Bone marrow (tissue), 2 donors: ENCODE data around the gene FOS.

Experiments
- DNase-seq, 2 donors: peaks; one replicate each; lab custom pipeline; 2025; lab: John Stamatoyannopoulos, UW

The FOS gene

GRCh38 chr14:75250800-75251199 is 27.8 kb upstream of the FOS start:
- DNase-seq = no peak

GRCh38 chr14:75252254-75252837 is 26.3 kb upstream of the FOS start:
- DNase-seq = no peak

DNA sequence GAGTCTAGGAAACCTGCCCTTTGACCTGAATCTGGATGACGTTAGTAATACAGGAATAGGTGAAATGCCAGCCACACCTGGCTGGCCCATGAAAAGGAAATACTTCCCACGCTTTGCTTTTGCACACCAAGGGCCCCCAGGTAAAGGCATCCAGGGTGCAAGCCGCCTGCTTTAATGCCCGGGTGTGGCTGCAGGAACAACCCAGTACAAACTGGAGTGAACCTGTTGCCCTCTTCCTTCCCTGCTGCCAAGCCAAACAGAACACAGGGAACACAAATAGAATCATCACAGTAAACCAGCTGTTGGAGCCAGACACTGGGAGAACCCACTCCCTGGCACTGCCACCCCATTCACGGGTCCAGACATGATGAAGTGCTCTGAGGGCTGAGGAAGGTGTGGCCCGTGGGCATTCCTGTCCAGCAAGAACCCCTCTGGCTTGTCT is 24.2 kb upstream of the FOS start:
- DNase-seq = no peak

- no peak for DNase-seq
Measured at GRCh38 chr14:75254901-75255584, 23.6 kb upstream of the FOS start.

GRCh38 chr14:75258079-75258802 is 20.4 kb upstream of the FOS start:
- DNase-seq = no peak

DNA sequence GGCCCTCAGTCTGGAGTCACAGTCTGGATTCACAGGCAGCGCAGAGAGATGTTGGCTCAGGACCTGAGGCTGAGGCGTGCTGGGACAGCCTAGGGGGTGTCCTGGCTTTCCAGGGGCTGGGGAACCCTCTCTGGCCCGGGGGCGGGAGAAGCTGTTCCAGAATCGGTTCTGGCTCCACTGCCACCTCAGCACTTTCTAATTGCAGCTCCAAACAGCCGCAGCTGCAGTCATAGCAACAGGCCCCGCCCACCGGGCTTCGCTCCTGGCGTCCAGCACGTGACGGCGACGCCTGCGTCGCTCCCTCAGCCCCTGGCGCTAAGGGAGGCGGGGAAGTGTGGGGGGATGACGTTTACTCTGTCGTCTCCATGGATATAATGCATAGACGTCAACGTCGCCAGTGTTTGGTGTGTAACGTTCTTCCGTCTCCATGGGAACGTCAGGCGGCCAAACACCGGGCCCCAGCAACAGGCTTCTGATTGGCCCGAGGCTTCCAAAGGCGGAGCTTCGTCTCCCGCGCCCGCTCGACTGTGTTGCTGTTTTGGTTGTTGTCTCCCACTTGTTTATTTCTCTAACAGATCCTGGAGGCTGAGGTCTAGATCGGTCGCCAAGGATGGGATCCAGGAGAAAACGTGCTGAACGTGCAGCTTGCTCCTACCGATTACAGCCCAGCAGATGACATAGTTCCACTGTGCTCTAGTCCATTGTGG is 19.7 kb upstream of the FOS start:
- peak; percentile 97 for DNase-seq

GRCh38 chr14:75259510-75259855 is 19.1 kb upstream of the FOS start:
- DNase-seq = no peak

DNA sequence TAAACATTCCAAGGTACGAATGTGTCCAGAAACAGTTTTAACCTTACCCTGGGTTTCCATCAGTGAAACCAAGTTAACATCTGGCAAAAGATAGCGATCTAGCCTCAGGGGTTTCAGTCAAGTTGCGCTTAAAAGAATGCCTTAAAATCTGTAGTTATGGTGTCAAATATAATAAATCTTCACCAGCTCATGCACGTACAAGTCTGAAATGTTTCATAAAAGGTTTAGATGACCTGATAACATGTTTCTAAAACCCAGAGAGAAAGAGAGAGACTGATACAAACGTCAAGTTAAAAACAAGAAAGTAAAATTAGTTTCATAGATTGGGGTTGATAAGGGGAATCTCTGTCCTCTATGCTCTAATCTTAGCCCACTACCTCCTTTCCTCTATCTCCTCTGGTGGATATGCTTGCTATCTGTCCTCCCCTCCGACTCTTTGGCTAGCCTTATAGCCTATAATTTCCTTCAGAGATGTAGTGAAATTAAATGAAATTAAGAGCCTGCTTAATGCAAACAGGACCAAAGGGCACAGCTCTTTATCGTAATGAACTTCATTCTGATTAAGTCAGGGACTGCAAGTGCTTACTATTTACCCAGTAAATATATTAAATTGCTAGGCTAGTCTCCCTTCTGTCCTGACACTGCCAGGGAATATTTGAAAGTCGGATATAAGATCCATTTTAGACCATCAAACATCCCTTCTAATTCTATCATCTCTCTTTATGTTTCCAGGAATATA is 18.4 kb upstream of the FOS start:
- DNase-seq = no peak

- no peak for DNase-seq
Measured at GRCh38 chr14:75261820-75262219, 16.8 kb upstream of the FOS start.

GRCh38 chr14:75262641-75263040 is 16.0 kb upstream of the FOS start:
- DNase-seq = no peak

DNA sequence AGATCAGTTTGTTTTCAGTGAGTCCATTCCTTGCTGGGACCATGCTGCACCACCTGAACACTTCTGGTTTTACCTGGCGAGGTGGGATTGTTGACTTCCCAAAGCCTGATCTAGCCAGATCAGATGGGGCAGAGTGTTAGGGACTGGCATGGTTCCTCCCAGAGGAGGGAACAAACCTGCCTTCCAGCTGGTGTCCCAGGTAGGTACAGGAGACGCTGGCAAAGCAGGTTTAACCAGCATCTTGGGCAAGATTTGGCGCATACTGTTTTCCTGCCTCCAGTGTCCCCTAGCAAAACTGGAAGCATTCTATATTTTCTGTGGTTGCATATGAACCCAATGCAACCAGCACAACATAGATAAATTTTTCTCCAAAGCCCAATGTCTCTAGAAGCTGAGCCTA is 14.6 kb upstream of the FOS start:
- no peak for DNase-seq

- DNase-seq = no peak
Measured at GRCh38 chr14:75267141-75267721, 11.4 kb upstream of the FOS start.

- peak in 1 of 2 donors; percentile 72 for DNase-seq
Measured at GRCh38 chr14:75268633-75269550, 9.7 kb upstream of the FOS start.

- DNase-seq = no peak
Measured at GRCh38 chr14:75271514-75271913, 7.1 kb upstream of the FOS start.

DNA sequence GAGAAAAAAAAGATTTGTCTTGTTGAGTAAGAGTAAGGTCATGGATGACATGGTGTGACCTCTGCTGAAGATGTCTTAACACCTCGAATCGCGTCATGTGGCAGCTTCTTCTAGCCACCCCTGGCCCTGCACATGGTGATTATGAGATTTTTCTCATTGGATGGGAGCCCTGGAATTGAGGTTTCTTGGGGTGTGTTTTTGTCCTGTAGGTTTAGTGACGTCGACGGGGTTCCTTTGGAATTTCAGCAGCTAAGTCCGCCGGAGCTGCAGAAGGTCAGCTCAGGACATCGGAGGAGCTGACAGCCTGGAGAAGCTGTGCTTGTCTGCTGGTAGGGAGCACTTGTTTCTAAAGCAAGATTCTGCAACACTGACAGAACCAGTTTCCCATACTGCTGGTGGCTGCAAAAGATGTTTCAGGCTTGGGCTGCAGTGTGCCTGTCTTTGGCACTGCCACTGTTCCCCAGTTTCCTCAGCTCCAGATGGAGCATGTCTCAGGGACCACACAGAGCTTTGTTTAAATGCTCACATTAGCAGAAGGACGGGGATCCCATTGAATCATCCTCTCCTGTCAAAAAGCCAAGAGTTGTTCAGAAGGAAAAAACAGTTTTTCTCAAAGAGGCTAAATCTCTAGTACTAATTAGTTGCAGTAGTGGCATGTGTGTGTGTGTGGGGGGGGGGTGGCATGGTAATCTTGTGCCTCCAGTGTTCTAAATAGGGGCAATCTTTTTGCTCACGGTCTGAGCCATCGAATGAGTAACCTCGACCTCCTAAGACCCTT is 5.2 kb upstream of the FOS start:
- DNase-seq = no peak

- DNase-seq = no peak
Measured at GRCh38 chr14:75274050-75274898, 4.4 kb upstream of the FOS start.

GRCh38 chr14:75274899-75275569 is 3.6 kb upstream of the FOS start:
- DNase-seq = peak in 1 of 2 donors; percentile 96

DNA sequence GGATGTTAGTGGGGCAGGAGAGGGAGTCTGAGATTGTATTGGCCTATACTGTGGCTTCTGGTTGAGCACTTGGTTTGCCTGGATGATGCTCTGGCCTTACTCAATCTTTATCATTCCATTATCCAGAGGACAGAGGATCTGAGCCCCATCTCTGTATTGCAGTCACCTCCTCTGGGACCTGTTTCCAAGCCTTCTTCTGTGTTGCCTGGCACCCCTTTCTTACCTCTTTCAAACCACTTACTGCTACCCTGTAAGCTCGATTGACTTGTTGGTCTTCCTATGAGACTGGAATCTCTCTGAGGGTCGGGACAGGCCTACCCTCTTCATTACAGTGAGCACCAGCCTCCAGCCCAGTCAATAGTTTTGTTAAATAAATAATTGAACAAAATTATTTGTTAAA is 3.0 kb upstream of the FOS start:
- DNase-seq = no peak
